T-helper 1 cell treated with Interleukin-12 subunit alpha and Interleukin-12 subunit beta and Interleukin-4 antibody, amounts not matched to agents 30 μg/mL and 1 μg/mL, for 36 hours (primary cell): ENCODE measurements around the gene ARNT2.

Experiments
- H3K27ac Mint-ChIP-seq: one replicate; pipeline ENCODE4 v1.8.0; 2021; ENCODE audit warnings: mild to moderate bottlenecking, mixed read lengths
- H3K27me3 Mint-ChIP-seq: one replicate; pipeline ENCODE4 v1.8.0; 2021; ENCODE audit warnings: low read depth, mixed read lengths
- H3K36me3 Mint-ChIP-seq: one replicate; pipeline ENCODE4 v1.8.0; 2021; ENCODE audit warnings: low read depth, mixed read lengths
- H3K4me1 Mint-ChIP-seq: one replicate; pipeline ENCODE4 v1.8.0; 2021; ENCODE audit warnings: low read depth, mixed read lengths
- H3K4me3 Mint-ChIP-seq: one replicate; pipeline ENCODE4 v1.8.0; 2021; ENCODE audit warnings: mild to moderate bottlenecking, moderate library complexity, mixed read lengths
- H3K9me3 Mint-ChIP-seq: one replicate; pipeline ENCODE4 v1.8.0; 2021; ENCODE audit warnings: mixed read lengths

The ARNT2 gene

DNA sequence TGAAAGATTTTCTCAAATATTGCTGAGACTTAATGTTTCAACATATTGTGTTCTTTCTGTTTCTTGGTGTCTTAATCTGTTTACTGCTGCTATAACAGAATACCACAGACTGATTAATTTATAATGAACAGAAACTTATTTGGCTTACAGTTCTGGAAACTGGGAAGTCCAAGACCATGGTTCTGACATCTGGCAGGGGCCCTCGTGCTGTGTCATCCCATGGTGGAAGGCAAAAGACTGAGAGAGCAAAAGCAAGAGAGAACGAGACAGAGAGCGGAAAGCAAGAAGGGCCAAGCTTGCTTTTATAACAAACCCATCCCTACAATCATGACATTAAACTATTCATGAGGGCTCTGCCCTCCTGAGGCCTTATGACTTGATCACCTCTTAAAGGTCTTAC, 88.7 kb downstream of the ARNT2 start:
- Mint-ChIP-seq H3K9me3 (no peaks in the 10 kb centered on the region), H3K4me3 (no peak overlapping the region), H3K27me3 (no peaks in the 10 kb centered on the region), H3K36me3 (no peaks in the 10 kb centered on the region), H3K27ac (no peak overlapping the region), H3K4me1 (no peaks in the 10 kb centered on the region)

DNA sequence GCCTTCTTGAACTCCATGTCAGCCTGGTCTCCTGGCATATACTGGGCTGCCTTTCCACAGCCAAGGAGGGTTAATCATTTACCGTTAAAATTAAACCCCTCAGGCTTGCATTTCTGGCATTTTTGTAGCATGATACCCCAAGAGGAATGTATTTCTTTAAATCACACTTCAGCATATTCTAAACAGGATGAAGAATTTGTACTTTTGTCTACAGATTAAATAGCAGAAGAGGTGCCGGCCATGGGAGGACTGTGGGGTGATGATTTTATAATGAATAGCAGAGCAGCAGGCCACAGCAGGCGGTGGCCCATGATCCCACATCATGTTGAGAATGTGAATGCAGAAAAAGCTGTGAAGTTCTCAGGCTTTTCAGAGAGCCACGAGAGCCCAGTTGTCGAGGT, 90.2 kb downstream of the ARNT2 start:
- H3K4me3 Mint-ChIP-seq = no peak overlapping the region
- H3K27ac Mint-ChIP-seq = no peak overlapping the region
- H3K4me1 Mint-ChIP-seq = no peaks in the 10 kb centered on the region
- H3K27me3 Mint-ChIP-seq = no peaks in the 10 kb centered on the region
- H3K9me3 Mint-ChIP-seq = no peaks in the 10 kb centered on the region
- H3K36me3 Mint-ChIP-seq = no peaks in the 10 kb centered on the region

DNA sequence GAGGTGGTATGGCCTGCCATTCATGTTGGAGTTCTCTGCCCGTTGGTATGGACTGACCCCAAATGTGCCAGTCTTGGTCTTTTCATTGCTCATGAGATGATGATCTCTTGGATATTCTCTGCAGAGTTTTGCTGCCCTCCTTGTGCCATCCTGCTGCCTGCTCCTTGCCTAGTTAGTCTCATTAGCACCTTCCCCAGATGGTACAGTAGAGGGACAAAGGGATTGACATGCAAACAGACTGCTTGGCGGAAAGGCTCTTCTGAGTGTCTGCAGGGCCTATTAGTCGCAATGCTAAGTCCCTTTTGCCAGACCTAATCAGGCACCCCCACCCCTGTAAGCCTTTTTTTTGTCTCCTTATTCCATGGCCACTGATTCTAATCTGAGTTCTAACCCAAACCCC, 90.6 kb downstream of the ARNT2 start:
- no peaks in the 10 kb centered on the region for H3K9me3 Mint-ChIP-seq
- H3K36me3 Mint-ChIP-seq = no peaks in the 10 kb centered on the region
- H3K4me1 Mint-ChIP-seq = no peaks in the 10 kb centered on the region
- no peak overlapping the region for H3K27ac Mint-ChIP-seq
- H3K27me3 Mint-ChIP-seq = no peaks in the 10 kb centered on the region
- no peak overlapping the region for H3K4me3 Mint-ChIP-seq

DNA sequence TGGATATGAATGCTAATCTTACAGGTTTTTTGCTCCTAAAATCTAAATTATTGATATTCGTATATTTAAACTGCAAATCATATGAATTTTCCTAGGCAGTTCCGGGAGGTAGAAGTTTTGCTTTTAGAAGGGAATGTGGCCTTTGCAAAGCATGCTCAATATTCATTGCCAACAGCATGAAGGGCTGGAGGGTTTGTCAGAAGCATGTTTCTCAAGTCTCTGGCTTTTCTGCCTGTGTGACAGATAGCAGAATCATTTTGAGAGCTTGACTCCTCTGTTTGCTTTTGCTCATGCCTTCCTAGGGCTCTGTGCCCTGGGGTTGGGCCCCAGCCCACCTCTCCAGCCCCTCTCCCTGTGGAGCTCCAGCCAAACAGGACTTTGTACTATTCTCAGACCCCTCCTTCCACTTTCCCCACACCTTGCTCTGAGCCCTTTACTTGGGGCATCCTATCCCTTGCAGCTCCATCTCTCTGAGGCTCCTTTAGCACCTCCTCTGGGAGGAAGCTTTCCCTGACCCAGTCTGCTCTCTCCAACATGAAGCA, 91.3 kb downstream of the ARNT2 start:
- Mint-ChIP-seq H3K36me3 (no peaks in the 10 kb centered on the region), H3K4me3 (no peak overlapping the region), H3K9me3 (no peaks in the 10 kb centered on the region), H3K4me1 (no peaks in the 10 kb centered on the region), H3K27me3 (no peaks in the 10 kb centered on the region), H3K27ac (no peak overlapping the region)

DNA sequence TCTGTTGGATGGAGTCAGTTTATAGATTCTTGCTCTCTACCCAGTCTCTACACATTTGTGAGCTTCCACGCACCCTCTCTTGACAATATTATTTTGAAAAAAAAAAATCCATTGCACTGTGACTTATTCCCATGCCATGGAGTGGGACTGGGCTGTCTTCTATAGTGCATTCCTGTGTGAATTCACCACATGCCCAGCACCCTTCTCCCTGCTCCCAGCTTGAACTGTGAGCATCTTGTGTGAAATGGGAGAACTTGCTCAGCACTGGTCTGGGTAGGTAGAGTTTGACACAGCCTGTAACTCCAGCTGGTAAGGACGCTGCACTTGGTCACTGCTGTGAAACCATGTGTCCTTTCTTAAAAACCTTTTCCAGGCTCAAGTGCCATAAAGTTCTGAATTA, 91.9 kb downstream of the ARNT2 start:
- H3K4me3 Mint-ChIP-seq = no peak overlapping the region
- no peaks in the 10 kb centered on the region for H3K27me3 Mint-ChIP-seq
- H3K36me3 Mint-ChIP-seq = no peaks in the 10 kb centered on the region
- H3K9me3 Mint-ChIP-seq = no peaks in the 10 kb centered on the region
- H3K27ac Mint-ChIP-seq = no peak overlapping the region
- H3K4me1 Mint-ChIP-seq = no peaks in the 10 kb centered on the region

DNA sequence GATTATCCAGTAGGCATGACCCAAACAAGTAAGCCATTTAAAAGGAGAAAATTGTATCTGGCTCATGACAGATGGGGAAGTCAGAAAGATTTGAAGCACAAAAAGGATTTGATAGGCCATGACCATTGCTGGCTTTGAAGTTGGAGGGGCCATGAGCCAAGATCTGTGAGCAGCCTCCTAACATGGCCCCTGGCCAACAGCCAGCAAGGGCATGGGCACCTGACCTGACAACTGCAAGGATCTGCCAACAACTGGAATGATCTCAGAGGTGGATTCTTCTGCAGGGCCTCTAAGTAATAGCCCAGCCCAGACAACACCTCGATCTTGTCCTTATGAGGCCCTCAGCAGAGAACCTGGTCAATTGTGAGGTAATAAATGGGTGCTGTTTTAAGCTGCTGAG, 93.0 kb downstream of the ARNT2 start:
- Mint-ChIP-seq H3K4me1 (no peaks in the 10 kb centered on the region), H3K36me3 (no peaks in the 10 kb centered on the region), H3K27me3 (peaks cover 2% of the 10 kb centered on the region), H3K9me3 (no peaks in the 10 kb centered on the region), H3K4me3 (no peak overlapping the region), H3K27ac (no peak overlapping the region)

DNA sequence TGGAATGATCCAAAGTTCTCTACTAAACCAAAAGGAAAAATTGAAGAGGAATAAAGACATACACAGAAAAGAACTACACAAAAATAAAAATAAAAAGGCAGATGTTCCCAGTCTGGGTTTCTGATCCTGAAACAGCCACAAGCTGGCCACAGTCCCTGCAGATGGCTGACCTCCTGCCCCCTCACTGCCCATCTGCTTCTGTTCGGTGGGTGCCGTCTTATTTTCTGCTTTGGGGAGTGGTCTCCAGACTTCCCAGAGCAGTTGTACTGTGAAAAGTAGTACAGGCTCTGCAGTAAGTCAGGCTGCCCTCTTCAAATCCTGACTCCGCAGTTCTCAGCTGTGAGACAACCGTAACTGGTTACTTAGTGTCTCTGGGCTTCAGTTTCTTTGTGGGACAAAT, 94.5 kb downstream of the ARNT2 start:
- H3K36me3 Mint-ChIP-seq = no peaks in the 10 kb centered on the region
- no peaks in the 10 kb centered on the region for H3K9me3 Mint-ChIP-seq
- peaks cover 4% of the 10 kb centered on the region for H3K27me3 Mint-ChIP-seq
- no peaks in the 10 kb centered on the region for H3K4me1 Mint-ChIP-seq
- H3K27ac Mint-ChIP-seq = no peak overlapping the region
- no peak overlapping the region for H3K4me3 Mint-ChIP-seq

DNA sequence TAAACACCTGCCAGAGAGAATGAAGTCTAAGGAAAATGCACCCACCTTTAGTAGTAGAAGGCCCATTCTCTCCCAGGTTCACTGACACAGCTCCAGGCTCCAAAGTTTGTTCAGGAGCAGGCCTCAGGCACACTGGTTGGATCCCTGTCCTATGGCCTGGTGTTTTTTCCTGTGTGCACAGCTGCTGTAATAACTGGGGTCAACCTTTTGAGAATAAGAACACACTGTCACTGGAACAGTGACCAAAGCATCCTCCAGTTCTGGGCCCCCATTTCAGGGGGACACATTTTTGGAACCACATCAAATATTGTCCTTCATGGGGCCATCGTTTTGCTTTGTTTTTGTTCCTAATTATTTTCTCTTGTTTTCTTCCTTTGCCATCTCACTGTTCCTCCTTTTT, 95.8 kb downstream of the ARNT2 start:
- H3K27me3 Mint-ChIP-seq = peaks cover 4% of the 10 kb centered on the region
- H3K4me3 Mint-ChIP-seq = no peak overlapping the region
- H3K9me3 Mint-ChIP-seq = no peaks in the 10 kb centered on the region
- H3K36me3 Mint-ChIP-seq = no peaks in the 10 kb centered on the region
- H3K4me1 Mint-ChIP-seq = no peaks in the 10 kb centered on the region
- H3K27ac Mint-ChIP-seq = no peak overlapping the region

DNA sequence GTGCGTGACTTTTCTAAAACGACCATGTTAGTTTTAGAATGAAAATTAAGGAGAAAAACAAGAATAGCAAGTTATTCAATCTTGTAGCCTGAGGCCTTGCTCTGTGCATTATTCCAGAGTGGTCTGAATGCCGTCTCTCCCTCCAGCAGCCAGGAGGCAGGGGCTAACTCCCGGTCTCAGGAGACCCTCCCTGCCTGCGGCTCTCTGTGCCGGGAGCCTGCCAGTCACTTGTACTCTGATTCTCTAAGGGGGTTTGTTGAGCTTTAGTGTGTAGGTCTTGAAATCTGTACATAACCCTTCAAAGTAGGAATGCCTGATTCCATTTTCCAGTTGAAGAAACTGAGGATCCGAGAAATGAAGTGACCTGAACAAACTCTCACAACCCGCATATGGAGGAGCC, 97.3 kb downstream of the ARNT2 start:
- no peak overlapping the region for H3K27ac Mint-ChIP-seq
- no peaks in the 10 kb centered on the region for H3K9me3 Mint-ChIP-seq
- H3K36me3 Mint-ChIP-seq = no peaks in the 10 kb centered on the region
- H3K4me3 Mint-ChIP-seq = no peak overlapping the region
- H3K27me3 Mint-ChIP-seq = peaks cover 4% of the 10 kb centered on the region
- H3K4me1 Mint-ChIP-seq = no peaks in the 10 kb centered on the region

DNA sequence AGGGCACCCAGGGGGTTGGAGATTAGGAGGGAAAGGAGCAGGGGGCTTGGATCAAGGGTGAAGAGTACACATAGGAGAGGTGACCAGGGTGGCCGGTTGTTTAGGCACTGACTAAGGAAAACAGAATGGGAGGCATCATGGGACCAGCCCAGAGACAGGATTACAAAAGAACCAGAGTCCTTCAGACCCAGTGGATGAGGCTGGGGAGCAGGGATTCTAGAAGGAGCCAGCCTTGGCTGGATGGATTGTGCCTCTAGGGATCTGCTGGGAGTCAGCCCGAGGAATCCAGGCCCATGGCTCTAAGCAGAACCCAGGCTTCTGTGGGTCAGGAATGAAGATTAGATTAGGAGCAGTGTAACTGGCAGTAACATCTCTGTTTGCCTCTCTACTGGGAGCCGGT, 98.6 kb downstream of the ARNT2 start:
- Mint-ChIP-seq H3K36me3 (no peaks in the 10 kb centered on the region), H3K4me3 (no peak overlapping the region), H3K27ac (no peak overlapping the region), H3K9me3 (no peaks in the 10 kb centered on the region), H3K27me3 (peaks cover 4% of the 10 kb centered on the region), H3K4me1 (no peaks in the 10 kb centered on the region)

DNA sequence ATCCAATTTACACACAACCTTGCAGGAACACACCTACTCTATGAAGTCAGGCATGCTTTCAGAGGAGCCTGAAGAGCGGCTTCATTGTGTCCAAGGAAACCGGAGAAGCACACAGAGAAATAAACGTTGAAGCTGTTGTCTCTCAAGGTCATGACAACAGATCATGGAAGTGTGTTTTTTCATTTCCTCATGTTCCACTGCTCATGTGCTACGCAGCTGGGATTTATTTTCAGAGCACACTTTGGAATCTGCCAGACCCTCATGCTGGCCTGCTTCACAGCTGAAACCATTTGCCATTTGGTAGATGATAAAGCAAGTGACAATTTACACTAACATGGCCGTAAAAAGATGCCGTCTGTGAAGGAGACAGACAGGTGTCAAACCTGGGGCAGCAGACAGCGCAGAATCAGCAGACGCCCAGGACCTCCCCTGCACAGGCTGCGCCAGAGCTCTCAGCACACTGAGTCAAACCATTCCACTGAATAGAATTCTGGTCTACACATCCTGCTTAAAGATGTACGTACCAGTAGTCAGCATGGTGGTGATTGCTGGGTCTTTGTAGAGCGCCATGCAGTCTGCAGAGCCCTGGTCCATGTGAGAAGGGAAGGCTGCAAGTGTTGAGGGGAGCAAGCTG, 99.3 kb downstream of the ARNT2 start:
- Mint-ChIP-seq H3K9me3 (no peaks in the 10 kb centered on the region), H3K27me3 (peaks cover 4% of the 10 kb centered on the region), H3K4me1 (no peaks in the 10 kb centered on the region), H3K27ac (no peak overlapping the region), H3K4me3 (no peak overlapping the region), H3K36me3 (no peaks in the 10 kb centered on the region)

DNA sequence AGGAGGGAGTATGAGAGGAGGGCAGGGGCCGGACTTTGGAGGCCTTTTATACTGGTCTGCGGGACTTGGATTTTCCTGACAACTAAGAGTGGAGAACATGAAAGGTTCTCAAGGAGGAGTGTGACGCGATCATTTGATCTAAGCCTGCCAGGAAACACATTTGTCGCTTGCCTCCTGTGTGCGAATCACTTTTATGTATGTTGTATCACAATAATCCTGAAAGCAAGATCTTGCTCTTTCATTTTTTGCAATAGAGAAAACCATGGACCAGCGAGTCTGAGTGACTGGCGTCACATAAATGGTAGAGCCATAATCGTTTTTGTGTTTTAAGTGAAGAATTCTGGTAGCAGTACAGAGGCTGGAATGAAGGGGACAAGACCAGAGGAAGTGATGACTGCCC, 100.7 kb downstream of the ARNT2 start:
- H3K4me1 Mint-ChIP-seq = no peaks in the 10 kb centered on the region
- no peak overlapping the region for H3K27ac Mint-ChIP-seq
- H3K9me3 Mint-ChIP-seq = no peaks in the 10 kb centered on the region
- peaks cover 4% of the 10 kb centered on the region for H3K27me3 Mint-ChIP-seq
- H3K4me3 Mint-ChIP-seq = no peak overlapping the region
- no peaks in the 10 kb centered on the region for H3K36me3 Mint-ChIP-seq

DNA sequence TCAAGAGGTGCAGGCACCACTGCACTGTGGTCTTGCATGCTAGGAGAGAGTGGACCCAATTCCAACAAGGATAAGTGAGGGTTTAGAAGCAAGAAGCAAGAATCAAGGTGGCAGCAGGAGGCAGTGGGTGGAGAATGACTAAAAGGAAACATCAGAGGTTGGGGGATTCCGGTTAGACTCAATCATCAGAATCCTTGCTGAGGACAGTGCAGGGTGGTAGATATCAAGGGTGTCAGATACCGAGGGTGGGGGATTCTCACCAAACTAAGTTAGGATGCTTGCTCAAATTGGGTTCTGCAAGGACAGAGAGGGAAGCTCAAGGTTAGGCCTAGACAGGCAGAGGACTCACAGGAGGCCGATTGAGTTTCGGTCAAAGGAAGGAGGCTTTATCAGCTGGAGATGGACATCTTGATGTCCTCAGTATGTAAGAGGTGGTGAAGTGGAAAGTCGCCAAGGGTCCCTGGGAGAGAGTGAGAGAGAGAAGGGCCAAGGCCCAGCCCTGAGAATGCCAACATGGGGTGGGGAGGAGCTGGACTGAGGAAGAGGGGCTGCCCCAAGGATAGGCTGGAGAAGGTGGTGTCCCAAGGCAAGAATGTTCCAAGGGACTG, 102.2 kb downstream of the ARNT2 start:
- Mint-ChIP-seq H3K9me3 (no peaks in the 10 kb centered on the region), H3K4me3 (no peak overlapping the region), H3K4me1 (no peaks in the 10 kb centered on the region), H3K27me3 (peaks cover 4% of the 10 kb centered on the region), H3K27ac (no peak overlapping the region), H3K36me3 (no peaks in the 10 kb centered on the region)

DNA sequence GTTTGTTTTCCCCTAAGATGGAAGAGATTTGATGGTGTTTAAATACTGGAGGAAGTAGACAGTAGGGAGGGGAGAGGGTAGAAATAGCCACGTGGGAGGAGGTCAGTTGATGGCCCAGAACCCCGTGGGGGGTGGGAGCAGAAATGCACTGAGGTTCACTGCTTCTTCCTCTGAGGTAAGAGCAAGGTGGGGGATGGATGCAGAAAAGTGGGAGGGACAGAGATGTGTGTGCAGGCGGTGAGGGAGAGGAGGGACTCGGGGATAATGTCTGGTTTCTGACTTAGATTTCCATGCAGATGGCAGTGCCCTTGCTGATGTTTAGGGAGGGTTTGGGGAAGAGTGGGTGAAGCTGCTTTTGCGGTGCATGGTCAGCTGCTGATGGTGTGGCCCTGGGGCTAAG, 102.9 kb downstream of the ARNT2 start:
- Mint-ChIP-seq H3K9me3 (no peaks in the 10 kb centered on the region), H3K4me1 (no peaks in the 10 kb centered on the region), H3K27ac (no peak overlapping the region), H3K27me3 (peaks cover 3% of the 10 kb centered on the region), H3K36me3 (no peaks in the 10 kb centered on the region), H3K4me3 (no peak overlapping the region)

DNA sequence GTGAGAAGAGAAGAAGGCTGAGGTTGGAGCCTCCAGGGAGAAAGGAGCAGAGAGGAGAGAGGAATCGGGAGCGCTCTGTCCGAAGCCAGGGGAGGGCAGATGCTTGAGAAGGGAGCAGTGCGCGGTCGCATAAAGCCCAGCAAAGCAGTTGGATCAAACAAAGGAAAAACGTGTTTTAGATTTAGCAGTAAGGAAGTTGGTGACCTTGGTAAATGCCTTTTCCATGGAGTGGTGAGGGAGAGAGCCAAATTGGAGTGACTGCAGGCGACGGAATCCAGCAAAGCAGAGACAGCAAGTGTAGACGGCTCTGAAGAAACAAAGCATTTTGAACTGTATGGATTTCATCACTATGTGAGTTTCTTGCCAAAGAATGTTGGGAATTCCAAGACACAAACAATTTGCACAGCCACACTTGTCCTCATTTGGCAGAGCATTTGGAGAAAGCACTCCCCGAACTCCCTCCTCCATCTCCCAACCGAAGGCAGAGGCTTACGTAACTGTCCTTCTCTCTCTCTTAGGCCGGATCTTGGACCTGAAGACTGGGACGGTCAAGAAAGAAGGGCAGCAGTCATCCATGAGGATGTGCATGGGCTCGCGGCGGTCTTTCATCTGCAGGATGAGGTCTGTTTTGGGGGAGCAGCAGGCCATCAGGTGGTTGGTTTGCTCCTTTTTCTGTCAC, 103.6 kb downstream of the ARNT2 start:
- Mint-ChIP-seq H3K36me3 (no peaks in the 10 kb centered on the region), H3K9me3 (no peaks in the 10 kb centered on the region), H3K4me3 (no peak overlapping the region), H3K4me1 (no peaks in the 10 kb centered on the region), H3K27ac (no peak overlapping the region), H3K27me3 (no peaks in the 10 kb centered on the region)
